ENCODE results near the gene FLNB.
"Not testable (repeated sequence)": the region's sequence is repeated elsewhere in the genome, so short reads cannot be mapped to it uniquely, and the experiment has no call there.

Gene FLNB

GRCh38 chr3:58047826-58048225, 39.6 kb downstream of the FLNB start:
- no peak overlapping the region for H3K4me3 ChIP-seq (replicated peaks in 1 of 2; ENCODE audit: low read depth in 2 of 2, low read length in 2 of 2)
- no peak for TF ChIP-seq CTCF (IDR thresholded peaks at IDR 0.05; ENCODE audit: low read depth, low read length)
- DNase-seq (ENCODE audit: low read depth in 2 of 2), result peak; percentile 67 to 92

- H3K4me3 ChIP-seq (replicated peaks in 1 of 2; ENCODE audit: low read depth in 2 of 2, low read length in 2 of 2), result no peak overlapping the region
- no peak for TF ChIP-seq CTCF (IDR thresholded peaks at IDR 0.05; ENCODE audit: low read depth, low read length)
- DNase-seq (ENCODE audit: low read depth in 2 of 2), result peak; percentile 46 to 69
Measured at GRCh38 chr3:58048301-58048700, 40.1 kb downstream of the FLNB start.

GRCh38 chr3:58049143-58049785, 41.0 kb downstream of the FLNB start:
- no peak overlapping the region for H3K4me3 ChIP-seq (replicated peaks in 1 of 2; ENCODE audit: low read depth in 2 of 2, low read length in 2 of 2)
- TF ChIP-seq CTCF (IDR thresholded peaks at IDR 0.05; ENCODE audit: low read depth, low read length), result no peak
- peak; percentile 74 to 96 for DNase-seq (ENCODE audit: low read depth in 2 of 2)

GRCh38 chr3:58051196-58051595, 43.0 kb downstream of the FLNB start:
- no peak overlapping the region for H3K4me3 ChIP-seq (replicated peaks in 1 of 2; ENCODE audit: low read depth in 2 of 2, low read length in 2 of 2)
- DNase-seq (ENCODE audit: low read depth in 2 of 2), result peak; percentile 87 to 93
- no peak for TF ChIP-seq CTCF (IDR thresholded peaks at IDR 0.05; ENCODE audit: low read depth, low read length)

GRCh38 chr3:58051658-58052261, 43.5 kb downstream of the FLNB start:
- DNase-seq (ENCODE audit: low read depth in 2 of 2); H3K4me3 ChIP-seq (replicated peaks in 1 of 2; ENCODE audit: low read depth in 2 of 2, low read length in 2 of 2): not testable (repeated sequence)

- DNase-seq (ENCODE audit: low read depth in 2 of 2), result peak; percentile 91 to 98
- no peak for TF ChIP-seq CTCF (IDR thresholded peaks at IDR 0.05; ENCODE audit: low read depth, low read length)
- peak overlapping the region in 1 of 2 donors; percentile 12 for H3K4me3 ChIP-seq (replicated peaks in 1 of 2; ENCODE audit: low read depth in 2 of 2, low read length in 2 of 2)
Measured at GRCh38 chr3:58052373-58053273, 44.4 kb downstream of the FLNB start.

- DNase-seq (ENCODE audit: low read depth in 2 of 2), result no peak
- TF ChIP-seq CTCF (IDR thresholded peaks at IDR 0.05; ENCODE audit: low read depth, low read length), result no peak
- H3K4me3 ChIP-seq (replicated peaks in 1 of 2; ENCODE audit: low read depth in 2 of 2, low read length in 2 of 2), result no peak overlapping the region
Measured at GRCh38 chr3:58054652-58055051, 46.4 kb downstream of the FLNB start.

Measured in cardiac fibroblast (primary cell).